IMR-90 (cell line): ENCODE measurements around the gene TRMT1. TPM values are rescaled to one million over a fixed set of nuclear protein-coding genes. Genes with fewer than 3 reads are reported as not detected.

Experiments used
- ATAC-seq: fragments of 200-7000 bp; cut with Tn5 transposase; 2 replicates; pipeline ENCODE4 v1.9.1; 2020; ENCODE audit warnings: low read depth, mild to moderate bottlenecking, moderate library complexity
- BruUV-seq: library from RNA; stranded (reverse); fragments of 400-500 nt; replicated peaks from 2 replicates; lab custom pipeline; 2021; lab: Mats Ljungman, UMichigan
- CTCF ChIA-PET: fragments of 300-600 bp; formaldehyde crosslinking; extraction: SDS; loops from one replicate; lab custom pipeline; 2021; ENCODE audit warnings: antibody characterized with exemption; lab: Yijun Ruan, JAX
- POLR2A ChIA-PET: fragments of 300-600 bp; sonication (Branson Sonifier 250); formaldehyde crosslinking; loops from one replicate; lab custom pipeline; 2022; ENCODE audit warnings: antibody characterized with exemption; ENCODE audit not compliant: unreplicated experiment; lab: Charles Lee
- DNase-seq: peaks from one replicate; pipeline ENCODE4 v3.0.0; 2013
- H2AFZ ChIP-seq: replicated peaks from 2 replicates; pipeline ENCODE3; 2013; ENCODE audit warnings: low read length, mild to moderate bottlenecking; ENCODE audit not compliant: poor library complexity
- H2AK5ac ChIP-seq: 2 replicates; pipeline ENCODE4 v1.6.1; 2013; ENCODE audit warnings: low read depth, low read length, inconsistent platforms
- H2AK9ac ChIP-seq: replicated peaks from 2 replicates; pipeline ENCODE3; 2013; ENCODE audit warnings: mild to moderate bottlenecking, low read depth, low read length, moderate library complexity; ENCODE audit not compliant: poor library complexity
- H2BK120ac ChIP-seq: 2 replicates; pipeline ENCODE4 v1.6.1; 2013; ENCODE audit warnings: low read depth, low read length, inconsistent platforms
- H2BK15ac ChIP-seq: 3 replicates; pipeline ENCODE4 v1.6.1; 2013; ENCODE audit warnings: low read depth, low read length, inconsistent platforms
- H2BK20ac ChIP-seq: 2 replicates; pipeline ENCODE4 v1.6.1; 2013; ENCODE audit warnings: low read depth, mild to moderate bottlenecking, inconsistent platforms, low read length, moderate library complexity
- H2BK5ac ChIP-seq: 2 replicates; pipeline ENCODE4 v1.6.1; 2013; ENCODE audit warnings: mild to moderate bottlenecking, low read depth, low read length, inconsistent platforms; ENCODE audit not compliant: poor library complexity, severe bottlenecking
- H3K14ac ChIP-seq: replicated peaks from 2 replicates; pipeline ENCODE4 v1.6.1; 2013; ENCODE audit warnings: low read depth, low read length, inconsistent platforms
- H3K18ac ChIP-seq: 2 replicates; pipeline ENCODE4 v1.6.1; 2013; ENCODE audit warnings: low read depth, low read length, control low read depth
- H3K23ac ChIP-seq: 2 replicates; pipeline ENCODE4 v1.6.1; 2013; ENCODE audit warnings: low read depth, low read length, inconsistent platforms
- H3K27ac ChIP-seq: 2 replicates; pipeline ENCODE4 v1.5.1; 2013; ENCODE audit warnings: mild to moderate bottlenecking, control low read depth, low read length; ENCODE audit not compliant: insufficient read depth
- H3K27me3 ChIP-seq: 2 replicates; pipeline ENCODE4 v1.6.1; 2013; ENCODE audit warnings: low read length; ENCODE audit not compliant: control insufficient read depth, insufficient read depth
- H3K36me3 ChIP-seq: 2 replicates; pipeline ENCODE4 v1.6.1; 2013; ENCODE audit warnings: low read length, mixed read lengths; ENCODE audit not compliant: control insufficient read depth, insufficient read depth
- H3K4ac ChIP-seq: 2 replicates; pipeline ENCODE4 v1.6.1; 2013; ENCODE audit warnings: low read depth, low read length, inconsistent platforms
- H3K4me1 ChIP-seq: 2 replicates; pipeline ENCODE4 v1.6.1; 2013; ENCODE audit warnings: low read length, mixed read lengths; ENCODE audit not compliant: control insufficient read depth, insufficient read depth
- H3K4me2 ChIP-seq: 2 replicates; pipeline ENCODE4 v1.6.1; 2013; ENCODE audit warnings: low read depth, mild to moderate bottlenecking, control low read depth, low read length, moderate library complexity
- H3K4me3 ChIP-seq: 2 replicates; pipeline ENCODE4 v1.5.1; 2013; ENCODE audit warnings: low read depth, mild to moderate bottlenecking, control low read depth, low read length, moderate library complexity; ENCODE audit not compliant: insufficient read depth
- H3K56ac ChIP-seq: 2 replicates; pipeline ENCODE4 v1.6.1; 2013; ENCODE audit warnings: low read length, inconsistent platforms; ENCODE audit not compliant: insufficient read depth; ENCODE audit errors: extremely low read depth
- H3K79me1 ChIP-seq, 2 experiments: 2 replicates each; pipeline ENCODE4 v1.6.1; 2013; ENCODE audit warnings: low read length in 2 of 2, inconsistent platforms in 1 of 2, low read depth in 1 of 2
- H3K9ac ChIP-seq: 2 replicates; pipeline ENCODE4 v1.6.1; 2013; ENCODE audit warnings: low read depth, low read length, control low read depth
- H3K9me1 ChIP-seq: 2 replicates; pipeline ENCODE4 v1.6.1; 2013; ENCODE audit warnings: low read length, inconsistent platforms; ENCODE audit not compliant: insufficient read depth
- H3K9me3 ChIP-seq: 2 replicates; pipeline ENCODE4 v1.6.1; 2013; ENCODE audit warnings: low read length; ENCODE audit not compliant: control insufficient read depth, insufficient read depth
- H4K20me1 ChIP-seq: 2 replicates; pipeline ENCODE4 v1.6.1; 2013; ENCODE audit warnings: low read length, inconsistent platforms; ENCODE audit not compliant: insufficient read depth
- H4K5ac ChIP-seq: 2 replicates; pipeline ENCODE4 v1.6.1; 2013; ENCODE audit warnings: mild to moderate bottlenecking, low read depth, low read length, control low read depth
- H4K8ac ChIP-seq, 2 experiments: 2 replicates each; pipeline ENCODE4 v1.6.1; 2013; ENCODE audit warnings: low read depth in 2 of 2, low read length in 2 of 2, control low read depth in 1 of 2, inconsistent platforms in 1 of 2
- H4K91ac ChIP-seq: 2 replicates; pipeline ENCODE4 v1.6.1; 2013; ENCODE audit warnings: low read depth, low read length, inconsistent platforms; ENCODE audit not compliant: insufficient read depth
- MAFK ChIP-seq: IDR thresholded peaks from 2 replicates; pipeline ENCODE4 v1.6.1; 2012; ENCODE audit warnings: low read depth, low read length, improper control_type of control experiment
- MAZ ChIP-seq: IDR thresholded peaks from 2 replicates; pipeline ENCODE4 v1.6.1; 2012; ENCODE audit warnings: low read depth, mild to moderate bottlenecking, low read length, improper control_type of control experiment, moderate library complexity, borderline replicate concordance
- MXI1 ChIP-seq: IDR thresholded peaks from 2 replicates; pipeline ENCODE4 v1.6.1; 2012; ENCODE audit warnings: low read depth, mild to moderate bottlenecking, low read length, moderate library complexity, borderline replicate concordance
- NFE2L2 ChIP-seq: fragments of 150-350 bp; IDR thresholded peaks from 2 replicates; pipeline ENCODE4 v1.6.1; 2016; ENCODE audit warnings: low read depth, mild to moderate bottlenecking, low read length
- RFX5 ChIP-seq: IDR thresholded peaks from 2 replicates; pipeline ENCODE4 v1.8.0; 2012; ENCODE audit warnings: low read depth, mild to moderate bottlenecking, low read length, moderate library complexity
- WGBS, 2 experiments: methylation state at CpG; one replicate each; pipeline versions ENCODE4 v1.1.5 to v1.1.7; 2013; ENCODE audit warnings: missing lambda C conversion rate in 2 of 2; ENCODE audit not compliant: insufficient read length in 1 of 2; ENCODE audit errors: extremely low coverage in 2 of 2; 5-methylcytosine and 5-hydroxymethylcytosine counted together
- dilution Hi-C: fragments of 300-500 bp; cut with HindIII; formaldehyde crosslinking; loops from one replicate; pipeline ENCODE4 v1.14.3; 2018; ENCODE audit warnings: low sequenced_read_pairs; ENCODE audit not compliant: unreplicated experiment
- in situ Hi-C: fragments of 300-500 bp; cut with MboI; formaldehyde crosslinking; loops from 3 replicates; pipeline ENCODE4 v1.14.3; 2019; ENCODE audit warnings: low sequenced_read_pairs, inconsistent platforms, mixed read lengths
- intact Hi-C: fragments of 100-400 bp; cut with micrococcal nuclease; formaldehyde crosslinking; loops from 2 replicates; pipeline ENCODE4 v1.10.0; 2022
- polyA plus RNA-seq, 3 experiments: library from polyadenylated mRNA; depleted of rRNA; stranded (reverse); fragments of >200 nt; gene quantifications; 2 replicates each; pipeline ENCODE4 v1.2.3, GENCODE V29; 2012; ENCODE audit warnings: low replicate concordance in 1 of 3
- total RNA-seq: library from RNA; depleted of rRNA; stranded (reverse); fragments of >200 nt; gene quantifications from 2 replicates; pipeline ENCODE4 v1.2.3, GENCODE V29; 2012
- TF ChIP-seq, protein P1 (sequence below): fragments of 150-350 bp; IDR thresholded peaks from 2 replicates; pipeline ENCODE4 v1.6.1; 2016; ENCODE audit warnings: low read depth, mild to moderate bottlenecking, low read length, moderate library complexity, borderline replicate concordance

TRMT1 gene
- total and polyA plus RNA-seq, 2 of the 4 experiments (the other 2 are of a cell fraction) = 28.3 to 56.0 TPM

DNA sequence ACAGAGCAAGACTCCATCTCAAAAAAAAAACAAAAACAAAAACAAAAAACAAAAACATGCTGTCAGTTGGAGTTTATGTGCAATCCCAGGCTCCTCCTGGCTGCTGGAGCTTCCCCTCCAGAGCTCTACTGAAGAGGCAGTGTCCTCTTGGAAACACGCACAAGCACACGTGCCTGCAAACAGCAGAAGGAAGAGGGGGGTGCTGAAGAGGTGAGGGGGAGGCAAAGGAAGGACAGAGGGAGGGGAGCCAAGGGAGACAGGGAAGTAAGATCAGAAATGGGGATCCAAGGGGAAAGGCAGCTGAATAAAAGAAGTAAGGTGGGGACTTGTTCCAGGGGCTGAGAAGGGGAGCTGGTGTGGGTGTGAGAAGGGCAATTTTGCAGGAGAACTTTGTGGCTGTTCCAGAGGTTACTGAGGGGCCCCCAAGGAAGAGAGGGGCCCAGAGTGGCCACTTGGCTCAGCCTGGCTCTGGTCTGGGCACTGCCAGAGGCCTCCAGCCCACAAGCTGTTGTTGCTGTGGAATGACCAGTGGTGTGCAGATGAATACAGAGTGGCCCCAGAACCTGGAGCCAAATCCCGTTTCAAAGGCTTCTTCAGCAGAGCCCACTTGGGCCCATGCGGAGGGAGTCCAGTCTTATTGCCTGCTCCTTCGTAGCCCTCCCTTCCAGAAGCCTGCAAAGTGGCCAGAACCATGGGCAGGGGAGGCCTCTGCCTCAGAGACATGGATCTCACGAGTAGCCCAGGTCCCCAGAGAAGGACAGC lies 48.3 kb downstream of the TRMT1 start:
- Histone ChIP-seq H3K14ac (no peak overlapping the region), H3K79me1 (peaks cover 29 to 70% of the 10 kb centered on the region in 2 experiments), H2AFZ (no peak overlapping the region), H4K91ac (no peak overlapping the region), H4K20me1 (peaks cover 34% of the 10 kb centered on the region), H3K4me1 (peaks cover 5% of the 10 kb centered on the region), H3K4me2 (no peak overlapping the region), H2BK15ac (no peak overlapping the region), H2BK5ac (no peak overlapping the region), H2AK5ac (no peak overlapping the region), H3K27ac (no peak overlapping the region), H3K18ac (no peak overlapping the region), H3K23ac (no peak overlapping the region), H2BK20ac (no peak overlapping the region), H3K9me1 (no peaks in the 10 kb centered on the region), H3K56ac (no peak overlapping the region), H3K9ac (no peak overlapping the region), H2AK9ac (no peak overlapping the region), H2BK120ac (no peak overlapping the region), H3K4ac (no peak overlapping the region), H3K27me3 (no peaks in the 10 kb centered on the region), H3K4me3 (no peak overlapping the region), H4K8ac (no peak overlapping the region), H3K9me3 (no peaks in the 10 kb centered on the region), H4K5ac (no peak overlapping the region), H3K36me3 (peaks cover 14% of the 10 kb centered on the region)
- ATAC-seq (no peak), DNase-seq (no peak)
- in situ Hi-C loops = no loop called here
- CTCF ChIA-PET = no interaction called here
- no TSS peak for BruUV-seq
- POLR2A ChIA-PET = no interaction called here
- intact Hi-C loops = no loop called here
- dilution Hi-C loops = no loop called here
- TF ChIP-seq MAFK = no peak
- TF ChIP-seq, protein P1, sequence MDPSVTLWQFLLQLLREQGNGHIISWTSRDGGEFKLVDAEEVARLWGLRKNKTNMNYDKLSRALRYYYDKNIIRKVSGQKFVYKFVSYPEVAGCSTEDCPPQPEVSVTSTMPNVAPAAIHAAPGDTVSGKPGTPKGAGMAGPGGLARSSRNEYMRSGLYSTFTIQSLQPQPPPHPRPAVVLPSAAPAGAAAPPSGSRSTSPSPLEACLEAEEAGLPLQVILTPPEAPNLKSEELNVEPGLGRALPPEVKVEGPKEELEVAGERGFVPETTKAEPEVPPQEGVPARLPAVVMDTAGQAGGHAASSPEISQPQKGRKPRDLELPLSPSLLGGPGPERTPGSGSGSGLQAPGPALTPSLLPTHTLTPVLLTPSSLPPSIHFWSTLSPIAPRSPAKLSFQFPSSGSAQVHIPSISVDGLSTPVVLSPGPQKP = no peak
- no peak for TF ChIP-seq MXI1
- TF ChIP-seq RFX5 = no peak
- no peak for TF ChIP-seq NFE2L2
- no peak for TF ChIP-seq MAZ
- 77% methylated on average over 3 of the region's 6 CpGs; no CpG with 5 or more reads in 1 of the 2 experiments for WGBS, 2 experiments
